ENCODE measurements around the gene FBXL16. TPM values are rescaled to one million over a fixed set of nuclear protein-coding genes. Genes with fewer than 3 reads are reported as not detected.

The FBXL16 gene
- total and polyA plus RNA-seq, 9 of the 15 experiments (the other 6 are each of a cell fraction or from before 2014, with no cell fraction given): 0.21 to 8.2 (median 1.7) TPM

DNA sequence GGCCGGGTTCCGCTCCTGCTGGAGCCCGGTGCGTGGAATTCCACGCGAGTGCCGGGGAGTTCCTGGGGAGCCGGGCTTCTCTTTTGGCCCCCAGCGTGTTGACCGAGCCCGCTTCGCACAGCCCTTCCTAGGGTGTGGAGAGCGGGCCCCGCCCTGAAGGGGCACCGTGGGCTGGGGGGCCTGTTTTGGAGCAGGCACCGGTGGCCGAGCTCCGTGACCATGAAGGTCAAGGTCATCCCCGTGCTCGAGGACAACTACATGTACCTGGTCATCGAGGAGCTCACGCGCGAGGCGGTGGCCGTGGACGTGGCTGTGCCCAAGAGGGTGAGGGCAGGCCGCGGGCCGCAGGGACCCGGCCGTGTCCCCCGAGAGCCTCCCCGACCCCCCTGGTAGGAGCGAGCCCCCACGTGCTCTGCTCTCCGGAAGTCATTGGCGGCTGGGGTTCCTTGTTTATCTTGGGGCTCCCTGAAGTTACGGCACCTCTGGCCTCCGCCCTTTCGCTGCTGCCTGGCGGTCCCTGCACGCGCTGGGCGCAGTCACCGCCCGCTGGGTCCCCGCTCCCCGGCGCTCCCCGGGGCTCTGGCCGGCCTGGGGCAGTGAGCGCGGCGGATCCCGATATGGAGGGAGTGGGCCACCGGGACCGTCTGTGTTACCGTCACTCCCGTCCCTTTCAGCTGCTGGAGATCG, 21.8 kb upstream of the FBXL16 start (continued):
- TF ChIP-seq ZNF707 (CRISPR knock-in tag; conservative IDR thresholded peaks at IDR 0.05) (no peak), FOXK1 (CRISPR knock-in tag; IDR thresholded peaks at IDR 0.05; ENCODE audit: borderline replicate concordance) (0 out of 2 replicates have a peak, but pooled peaks have one; percentile 40), FOXA3 (CRISPR knock-in tag; conservative IDR thresholded peaks at IDR 0.05 in 1 of 2, IDR thresholded peaks at IDR 0.05 in 1 of 2) (peak in 1 of 2 experiments; percentile 74; a peak in 2 of 4 replicates), POLR2B (IDR thresholded peaks at IDR 0.05; ENCODE audit: low read depth, partially characterized antibody) (no peak), MED1 (CRISPR knock-in tag; IDR thresholded peaks at IDR 0.05; ENCODE audit: borderline replicate concordance) (no peak), MCM3 (IDR thresholded peaks at IDR 0.05) (no peak), HNRNPL (IDR thresholded peaks at IDR 0.05; ENCODE audit: low read depth, low read length) (peak; percentile 81), CCAR2 (IDR thresholded peaks at IDR 0.05; ENCODE audit: low read depth, low read length) (no peak), U2AF1 (optimal IDR thresholded peaks at IDR 0.05; ENCODE audit: low read depth, low read length) (peak; percentile 14), SUPT5H (IDR thresholded peaks at IDR 0.05) (peak; percentile 77), MTA1 (IDR thresholded peaks at IDR 0.05; ENCODE audit: borderline replicate concordance) (no peak), RHOXF2B (CRISPR knock-in tag; conservative IDR thresholded peaks at IDR 0.05) (no peak), POLR2A (conservative IDR thresholded peaks at IDR 0.05) (peak; percentile 80), ZNF584 (CRISPR knock-in tag; IDR thresholded peaks at IDR 0.05; ENCODE audit: low read depth) (no peak), ESRRA (IDR thresholded peaks at IDR 0.05; ENCODE audit: borderline replicate concordance, low read depth) (peak; percentile 94), GABPB2 (CRISPR knock-in tag; conservative IDR thresholded peaks at IDR 0.05) (no peak), PPARD (CRISPR knock-in tag; IDR thresholded peaks at IDR 0.05) (no peak), TARDBP (IDR thresholded peaks at IDR 0.05) (0 out of 2 replicates have a peak, but pooled peaks have one; percentile 43), ZZZ3 (IDR thresholded peaks at IDR 0.05) (no peak), ZNF316 (IDR thresholded peaks at IDR 0.05) (no peak), ERF (CRISPR knock-in tag; IDR thresholded peaks at IDR 0.05) (0 out of 2 replicates have a peak, but pooled peaks have one; percentile 35), NR2C2 (CRISPR knock-in tag; IDR thresholded peaks at IDR 0.05) (no peak), NR2C2 (tag; IDR thresholded peaks at IDR 0.05) (peak; percentile 23; the same call in 1 of the 2 replicates), FOXP1 (CRISPR knock-in tag; IDR thresholded peaks at IDR 0.05) (no peak; the same call in 1 of the 2 replicates), ZNF282 (CRISPR knock-in tag; IDR thresholded peaks at IDR 0.05) (no peak), ZNF121 (CRISPR knock-in tag; conservative IDR thresholded peaks at IDR 0.05) (no peak), HNRNPK (IDR thresholded peaks at IDR 0.05; ENCODE audit: low read depth, low read length, poor library complexity, severe bottlenecking) (no peak)
- TF ChIP-seq, protein P1, sequence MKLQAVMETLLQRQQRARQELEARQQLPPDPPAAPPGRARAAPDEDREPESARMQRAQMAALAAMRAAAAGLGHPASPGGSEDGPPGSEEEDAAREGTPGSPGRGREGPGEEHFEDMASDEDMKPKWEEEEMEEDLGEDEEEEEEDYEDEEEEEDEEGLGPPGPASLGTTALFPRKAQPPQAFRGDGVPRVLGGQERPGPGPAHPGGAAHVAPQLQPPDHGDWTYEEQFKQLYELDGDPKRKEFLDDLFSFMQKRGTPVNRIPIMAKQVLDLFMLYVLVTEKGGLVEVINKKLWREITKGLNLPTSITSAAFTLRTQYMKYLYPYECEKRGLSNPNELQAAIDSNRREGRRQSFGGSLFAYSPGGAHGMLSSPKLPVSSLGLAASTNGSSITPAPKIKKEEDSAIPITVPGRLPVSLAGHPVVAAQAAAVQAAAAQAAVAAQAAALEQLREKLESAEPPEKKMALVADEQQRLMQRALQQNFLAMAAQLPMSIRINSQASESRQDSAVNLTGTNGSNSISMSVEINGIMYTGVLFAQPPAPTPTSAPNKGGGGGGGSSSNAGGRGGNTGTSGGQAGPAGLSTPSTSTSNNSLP (IDR thresholded peaks at IDR 0.05; ENCODE audit: borderline replicate concordance, low read depth, low read length): no peak
- TF ChIP-seq, protein P2, sequence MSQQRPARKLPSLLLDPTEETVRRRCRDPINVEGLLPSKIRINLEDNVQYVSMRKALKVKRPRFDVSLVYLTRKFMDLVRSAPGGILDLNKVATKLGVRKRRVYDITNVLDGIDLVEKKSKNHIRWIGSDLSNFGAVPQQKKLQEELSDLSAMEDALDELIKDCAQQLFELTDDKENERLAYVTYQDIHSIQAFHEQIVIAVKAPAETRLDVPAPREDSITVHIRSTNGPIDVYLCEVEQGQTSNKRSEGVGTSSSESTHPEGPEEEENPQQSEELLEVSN (IDR thresholded peaks at IDR 0.05; ENCODE audit: borderline replicate concordance in 1 of 2, extremely low read depth in 1 of 2, insufficient read depth in 1 of 2, insufficient read length in 1 of 2, low read depth in 1 of 2, low read length in 1 of 2, poor library complexity in 1 of 2, severe bottlenecking in 1 of 2): peak in 1 of 2 experiments; percentile 16

Measured in K562 (cell line).